GM21619 (cell line): ENCODE measurements around the gene ZW10.
"Not testable (repeated sequence)": the region's sequence is repeated elsewhere in the genome, so short reads cannot be mapped to it uniquely, and the experiment has no call there.

Experiments
- ATAC-seq: cut with Tn5 transposase; IDR thresholded peaks from one replicate; pipeline ENCODE4 v1.9.1; 2021; ENCODE audit not compliant: unreplicated experiment

ZW10 gene

DNA sequence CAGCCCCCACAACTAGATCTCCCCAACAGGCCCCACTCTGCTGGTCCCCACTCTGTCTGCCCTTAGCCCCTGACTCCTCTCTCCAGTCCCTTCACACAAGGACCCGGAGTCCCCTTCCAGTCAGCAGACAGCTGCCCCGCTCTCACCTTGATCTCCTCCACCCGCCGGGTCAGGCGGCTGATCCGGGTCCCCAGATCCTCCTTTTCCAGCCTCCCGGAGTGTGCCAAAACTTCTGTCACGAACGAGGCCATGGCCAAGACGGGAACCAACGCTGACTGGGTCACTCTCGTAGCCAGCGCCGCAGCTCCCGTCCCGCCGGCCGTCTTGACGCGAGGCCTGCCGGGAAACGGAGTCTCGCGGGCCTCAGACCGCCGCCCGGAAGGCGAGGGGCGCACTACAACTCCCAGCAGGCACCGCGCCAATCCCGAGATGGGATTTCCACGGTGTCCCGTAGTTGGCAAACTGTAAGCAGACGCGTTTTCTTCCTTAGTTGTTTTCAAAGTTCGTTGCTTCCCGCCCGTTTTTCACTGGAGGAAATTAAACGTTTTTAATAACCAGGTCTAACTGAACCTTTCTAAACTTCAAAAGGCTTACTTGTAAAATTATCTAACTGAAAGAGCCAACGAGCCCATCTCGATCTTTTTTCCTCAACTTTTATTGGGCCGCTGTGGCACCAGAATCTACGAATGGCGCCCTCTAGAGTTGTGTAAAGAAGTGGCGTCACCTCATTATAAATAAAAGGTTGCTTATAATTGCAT, at the start of gene ZW10:
TSS of gene ZW10 (minus strand) at position 277 of the 758 bp plus-strand sequence. CDS start at position 251, 26 bp downstream.
- peak; percentile 98 for ATAC-seq

DNA sequence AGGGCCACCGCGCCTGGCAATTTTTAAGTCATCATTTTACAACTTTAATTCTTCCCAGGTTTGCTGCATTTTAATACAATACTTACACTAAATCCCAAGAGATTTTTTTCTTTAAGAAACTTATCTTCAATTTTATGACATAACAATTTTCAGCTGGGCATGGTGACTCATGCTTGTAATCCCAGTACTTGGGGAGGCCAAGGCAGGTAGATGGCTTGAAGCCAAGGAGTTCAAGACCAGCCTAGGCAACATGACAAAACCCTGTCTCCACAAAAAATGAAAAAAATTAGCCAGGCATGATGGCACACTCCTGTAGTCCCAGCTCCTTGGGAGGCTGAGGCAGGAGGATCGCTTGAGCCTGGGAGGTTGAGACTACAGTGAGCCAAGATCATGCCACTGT, 44.9 kb upstream of the ZW10 start:
- no peak for ATAC-seq

DNA sequence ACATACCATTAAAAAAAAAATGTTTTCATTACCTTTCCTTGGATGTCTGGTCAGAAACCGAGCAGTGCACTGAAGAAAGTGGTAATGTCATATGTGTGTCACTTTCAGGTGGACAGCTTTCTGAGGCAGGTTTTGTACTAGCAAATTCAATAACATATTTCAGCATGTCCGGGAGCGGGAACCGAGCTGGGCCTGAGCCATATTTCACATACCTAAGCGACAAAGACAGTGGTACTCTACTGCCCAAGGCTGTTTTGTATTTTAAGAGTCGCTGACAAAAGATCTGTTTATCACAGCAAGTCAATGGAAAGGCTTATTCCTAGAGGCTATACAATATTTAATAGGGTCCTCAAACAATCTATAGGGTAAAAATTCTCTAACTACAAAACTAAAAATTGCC, 44.1 kb upstream of the ZW10 start:
- ATAC-seq, result no peak

DNA sequence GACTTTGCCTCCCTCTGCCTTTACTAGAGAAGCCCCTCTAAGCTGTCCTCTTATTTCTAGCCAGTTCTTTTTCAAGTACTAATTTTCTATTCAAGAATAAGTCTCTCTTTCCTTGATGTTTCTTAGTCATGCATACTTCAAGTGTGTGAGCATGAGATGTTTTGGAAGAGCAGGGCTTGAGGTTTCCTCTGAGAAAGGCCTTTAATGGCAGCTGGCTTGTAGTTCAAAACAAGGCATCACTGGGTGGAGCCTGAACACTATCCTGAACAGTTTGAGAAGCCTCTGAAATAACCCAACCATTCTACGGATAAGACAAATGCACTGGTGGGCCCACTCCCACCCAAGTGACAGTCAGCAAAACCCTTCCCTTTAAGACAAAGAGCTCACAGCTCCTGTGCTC, 43.7 kb upstream of the ZW10 start:
- no peak for ATAC-seq

GRCh38 chr11:113814181-113814580, 40.7 kb upstream of the ZW10 start:
- no peak for ATAC-seq

DNA sequence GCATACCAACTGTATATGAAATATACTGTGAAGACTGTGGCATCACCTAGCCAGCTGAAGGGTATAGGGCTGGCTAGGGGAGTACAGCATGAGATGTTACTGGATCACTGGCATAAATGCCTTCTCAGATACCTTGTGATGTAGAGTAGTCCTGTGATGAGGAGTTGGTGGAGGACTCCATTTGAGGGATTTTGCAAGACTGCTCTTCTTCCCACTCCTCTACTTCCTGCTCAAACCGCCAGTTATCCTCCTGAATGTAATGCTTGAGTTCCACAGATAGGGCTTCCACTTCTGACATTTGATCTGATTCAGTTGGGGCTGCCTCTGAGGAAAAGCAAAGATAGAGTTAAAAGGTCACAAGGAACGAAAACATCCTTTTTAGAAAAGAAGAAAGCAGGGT, 35.4 kb upstream of the ZW10 start:
- ATAC-seq, result no peak

DNA sequence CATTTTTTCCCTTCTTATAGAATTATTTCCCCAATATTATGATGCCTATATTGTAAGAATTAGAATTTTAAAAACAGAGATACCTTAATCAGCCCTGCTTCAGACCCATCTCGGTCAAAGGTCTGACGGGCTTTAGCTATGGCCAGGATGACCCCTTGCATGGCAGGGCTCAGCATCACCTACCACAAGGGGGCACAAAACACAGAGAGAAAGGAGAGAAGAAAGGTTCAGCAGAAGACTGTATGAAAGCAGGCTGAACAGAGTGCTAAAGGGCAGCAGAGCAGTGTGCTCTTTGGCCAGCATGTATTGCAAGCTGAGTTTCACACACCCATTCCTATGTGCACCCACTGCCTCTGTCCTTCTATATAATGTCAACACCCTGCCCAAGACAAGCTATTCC, 32.9 kb upstream of the ZW10 start:
- no peak for ATAC-seq

DNA sequence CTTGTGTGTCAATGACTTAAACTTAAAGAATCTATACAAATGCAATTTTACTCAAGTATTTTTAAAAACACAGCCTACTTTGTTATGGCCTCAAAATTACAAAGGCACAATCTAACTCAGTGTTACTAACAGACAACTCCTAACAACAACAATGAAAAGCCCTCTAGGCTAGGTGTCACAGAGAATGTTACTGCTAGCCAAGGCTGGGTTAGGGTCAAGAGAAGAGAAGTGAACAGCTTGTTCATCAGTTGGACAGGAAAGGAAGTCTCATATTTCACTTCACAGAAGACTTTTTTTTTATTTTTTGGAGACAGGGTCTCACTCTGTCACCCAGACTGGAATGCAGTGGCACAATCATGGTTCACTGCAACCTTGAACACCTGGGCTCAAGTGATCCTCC, 32.1 kb upstream of the ZW10 start:
- no peak for ATAC-seq

DNA sequence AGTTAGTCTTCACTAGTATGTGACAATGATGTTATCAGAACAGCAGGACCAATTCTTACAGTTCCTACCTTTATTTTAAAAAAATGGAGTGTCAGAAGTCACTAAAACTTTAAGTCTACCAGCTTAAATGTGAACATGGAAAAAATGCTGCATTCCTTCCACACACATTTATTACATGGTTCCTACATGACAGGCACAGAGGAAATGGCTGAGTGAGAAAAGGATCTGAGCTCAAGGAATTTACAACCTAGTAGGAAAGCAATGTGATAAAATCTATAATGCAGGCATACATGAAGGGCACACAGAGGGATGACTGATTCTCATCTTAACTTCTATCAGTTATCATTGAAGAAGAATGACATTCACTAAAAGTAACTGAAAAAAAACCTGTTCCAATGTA, 29.1 kb upstream of the ZW10 start:
- ATAC-seq, result no peak

DNA sequence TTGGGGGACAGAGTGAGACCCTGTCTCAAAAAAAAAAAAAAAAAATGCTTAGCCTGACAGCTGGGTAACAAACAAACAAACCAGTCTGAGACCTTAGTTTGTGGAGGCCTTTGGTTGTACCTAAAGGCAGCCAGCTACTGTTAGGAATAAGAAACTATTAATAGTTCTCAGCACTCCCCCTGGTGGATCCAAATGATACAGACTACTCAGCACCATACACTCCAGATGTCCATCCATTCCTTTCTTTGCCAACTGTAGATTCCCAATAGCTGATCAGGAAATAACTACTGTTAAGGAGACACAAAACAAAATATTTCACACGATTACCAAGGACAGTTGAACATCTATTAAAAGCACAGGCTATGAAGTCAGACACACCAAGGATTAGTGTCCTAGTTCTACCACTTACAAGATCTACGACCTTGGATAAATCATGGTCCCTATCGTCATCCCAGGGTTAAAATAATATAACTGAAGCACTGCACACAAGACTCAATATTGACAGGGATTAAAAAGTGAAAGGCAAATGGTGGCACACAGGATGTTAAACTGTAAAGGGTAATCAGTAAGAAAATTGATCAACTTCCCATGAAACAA, 23.3 kb upstream of the ZW10 start:
- ATAC-seq, result peak; percentile 86

GRCh38 chr11:113789675-113790320, 16.3 kb upstream of the ZW10 start:
- ATAC-seq, result no peak

DNA sequence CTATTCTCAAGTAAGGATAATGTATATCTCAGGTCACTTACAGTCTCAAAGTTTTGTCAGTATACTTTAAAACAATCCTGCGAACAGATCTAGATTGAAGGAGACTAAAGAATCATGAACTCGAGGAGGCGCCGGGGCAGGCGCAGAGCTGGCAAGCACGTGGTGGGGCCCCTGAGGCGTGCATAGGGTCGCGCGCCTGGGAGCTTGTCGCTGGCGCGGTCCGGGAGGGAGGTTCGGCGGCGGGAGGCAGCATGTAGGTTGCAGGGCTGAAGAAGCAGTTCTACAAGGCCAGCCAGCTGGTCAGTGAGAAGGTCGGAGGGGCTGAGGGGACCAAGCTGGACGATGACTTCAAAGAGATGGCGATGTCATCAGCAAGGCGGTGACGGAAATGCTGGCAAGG, 15.5 kb upstream of the ZW10 start:
- ATAC-seq, result not testable (repeated sequence)

- ATAC-seq, result no peak
Measured at GRCh38 chr11:113782134-113782533, 8.6 kb upstream of the ZW10 start.

DNA sequence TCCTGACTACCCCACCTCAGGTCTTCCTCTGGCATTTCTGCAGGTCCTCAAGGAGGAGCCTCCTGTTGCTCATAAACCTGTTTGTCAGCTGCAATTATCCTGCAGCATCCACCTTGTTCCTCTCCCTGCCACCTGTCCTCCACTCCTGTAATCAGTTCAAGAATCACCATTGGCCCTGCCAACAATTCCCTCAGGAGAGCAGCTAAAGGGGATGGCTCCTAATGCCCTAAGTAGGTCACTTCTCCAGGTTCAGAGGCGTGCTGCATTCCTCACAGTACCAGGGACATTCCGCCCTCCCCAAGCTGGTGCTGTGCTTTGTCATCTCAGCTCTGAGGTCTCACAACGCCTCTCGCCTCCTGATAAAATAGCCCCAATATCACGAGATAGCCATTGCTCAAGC, 8.2 kb upstream of the ZW10 start:
- ATAC-seq, result no peak

DNA sequence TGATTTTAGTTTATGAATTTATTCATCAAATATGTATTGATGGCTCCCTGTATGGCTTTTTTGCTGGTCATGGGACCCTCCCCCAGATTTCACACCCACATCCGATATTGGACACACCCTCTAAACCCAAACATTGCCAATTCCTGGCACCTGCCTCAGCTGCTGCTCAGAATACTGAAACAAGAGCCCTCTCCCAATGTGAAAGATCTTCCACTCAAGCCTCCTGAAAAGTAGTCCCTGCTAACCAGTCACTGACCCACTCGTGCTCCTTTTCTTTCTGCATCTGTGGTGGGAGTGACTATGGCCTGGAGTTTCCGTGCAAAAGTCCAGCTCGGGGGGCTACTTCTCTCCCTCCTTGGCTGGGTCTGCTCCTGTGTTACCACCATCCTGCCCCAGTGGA, 6.0 kb upstream of the ZW10 start, which contains the start of gene CLDN25:
TSS of gene CLDN25 (plus strand) at position 301 of the 400 bp plus-strand sequence. CDS start at position 301, 0 bp downstream.
- ATAC-seq, result no peak

GRCh38 chr11:113778111-113778910, 4.8 kb upstream of the ZW10 start:
- ATAC-seq, result no peak

GRCh38 chr11:113774174-113774503, 647 bp upstream of the ZW10 start:
- no peak for ATAC-seq

DNA sequence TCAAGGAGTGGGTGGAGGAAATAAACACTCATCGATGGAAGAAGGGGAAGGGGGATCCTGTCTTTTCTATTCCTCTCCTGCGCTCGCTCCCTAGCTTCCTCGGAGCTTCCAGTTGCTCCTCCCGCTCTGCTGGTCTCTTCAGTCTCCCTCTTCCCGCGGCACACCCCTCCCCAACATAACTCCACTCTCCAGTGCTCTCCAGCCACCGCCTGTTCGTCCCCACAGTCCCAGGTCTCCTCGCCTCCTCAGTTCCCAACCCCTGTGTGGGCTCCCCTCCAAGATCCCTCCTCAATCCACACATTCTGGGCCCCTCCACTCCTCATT, 438 bp downstream of the ZW10 start:
- no peak for ATAC-seq

DNA sequence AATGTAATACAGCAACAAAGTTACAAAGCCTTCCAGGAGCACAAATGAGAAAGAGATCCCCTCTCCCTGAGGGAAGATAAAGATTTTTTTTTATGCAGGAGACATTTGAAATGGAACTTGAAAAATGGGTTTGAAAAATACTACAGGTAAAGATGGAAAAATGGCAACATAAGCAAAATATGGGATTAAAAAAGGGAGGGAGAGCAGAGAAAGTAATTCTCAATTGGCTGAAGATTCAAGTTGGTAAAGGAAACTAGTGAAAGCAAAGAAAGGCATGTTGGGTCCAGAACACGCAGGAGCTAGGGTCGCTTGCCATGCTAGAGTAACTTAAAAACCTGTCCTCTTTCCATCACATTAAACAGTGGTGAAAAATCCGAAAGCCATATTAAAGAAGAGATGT, 1.5 kb downstream of the ZW10 start:
- no peak for ATAC-seq

DNA sequence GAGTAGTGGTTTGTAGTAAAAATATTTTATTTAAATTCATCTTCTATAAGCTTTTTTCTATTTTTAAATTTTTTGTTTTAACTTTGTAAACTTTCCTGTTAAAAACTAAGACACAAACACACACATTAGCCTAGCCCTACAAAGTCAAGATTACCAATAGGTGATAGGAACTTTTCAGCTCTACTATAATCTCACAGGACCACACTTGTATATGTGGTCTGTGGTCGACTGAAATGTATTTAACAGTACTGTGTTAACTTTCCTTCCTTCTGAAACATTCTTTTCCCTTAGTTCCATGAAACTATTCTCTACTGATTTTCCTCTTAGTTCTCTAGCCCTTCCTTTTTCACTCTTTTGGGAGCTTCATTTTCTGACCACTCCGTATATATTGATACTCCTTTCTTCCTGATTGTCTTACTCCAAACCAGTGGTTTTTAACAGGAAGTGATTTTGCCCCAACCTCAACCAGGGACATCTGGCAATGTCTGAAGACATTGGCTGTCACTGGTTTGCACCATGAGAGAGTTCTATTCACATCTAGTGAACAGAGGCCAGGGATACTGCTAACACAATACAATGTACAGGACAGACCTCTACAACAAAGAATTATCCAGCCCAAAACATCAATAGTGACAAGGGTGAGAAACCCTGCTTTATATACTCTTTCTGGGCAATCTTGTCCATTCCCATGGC, 8.8 kb downstream of the ZW10 start:
- ATAC-seq, result no peak

GRCh38 chr11:113763040-113763439, 10.5 kb downstream of the ZW10 start:
- ATAC-seq, result not testable (repeated sequence)
